NCI-H1930 (cell line): ENCODE results near the gene USP27X.

ENCODE experiments used
- DNase-seq, 2 experiments: peaks; one replicate each; lab custom pipeline; 2025; lab: John Stamatoyannopoulos, UW

Gene USP27X

DNA sequence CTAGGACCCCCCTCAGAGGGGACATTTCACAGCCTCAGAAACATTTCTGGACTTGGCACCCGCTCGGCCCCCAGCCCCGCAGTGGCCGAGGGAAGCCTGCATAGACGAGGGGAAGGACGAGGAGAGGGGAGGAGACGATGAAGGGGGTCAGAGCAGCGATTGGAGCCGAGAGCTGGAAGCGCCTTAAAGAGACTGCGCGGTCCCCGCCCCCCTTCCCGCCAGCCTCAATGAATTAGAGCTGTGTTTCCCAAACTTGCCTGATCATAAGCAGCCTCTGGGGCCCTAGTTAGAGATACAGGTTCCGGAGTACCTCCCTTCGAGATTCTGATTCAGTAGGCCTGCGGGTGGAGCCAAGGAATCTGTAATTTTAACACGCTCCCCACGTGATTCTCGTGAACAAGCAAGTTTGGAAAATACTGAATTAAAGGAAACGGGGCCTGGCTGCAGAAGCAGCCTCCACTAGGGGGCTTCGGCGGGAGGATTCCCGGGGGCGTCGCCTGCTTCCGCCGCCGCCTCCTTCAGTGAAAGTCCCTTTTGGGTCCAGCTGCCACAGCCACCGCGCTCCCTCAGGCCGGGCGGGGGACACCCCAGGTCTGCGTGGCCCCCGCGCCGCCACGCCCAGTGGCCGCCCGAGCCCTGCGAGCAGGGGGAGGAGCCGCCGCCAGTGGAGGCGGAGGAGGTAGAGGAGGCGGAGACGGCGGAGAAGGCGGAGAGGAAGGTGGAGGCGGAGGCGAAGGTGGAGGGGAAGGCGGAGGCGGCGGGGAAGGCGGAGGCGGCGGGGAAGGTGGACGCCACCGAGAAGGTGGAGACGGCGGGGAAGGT, at the start of gene USP27X:
USP27X (plus strand) TSS at position 651 of the 822 bp plus-strand sequence. CDS start 824 bp downstream, outside the sequence.
- DNase-seq = peak; percentile 75 to 76

GRCh38 chrX:49838374-49838773, 40.9 kb upstream of the USP27X start:
- no peak for DNase-seq

DNA sequence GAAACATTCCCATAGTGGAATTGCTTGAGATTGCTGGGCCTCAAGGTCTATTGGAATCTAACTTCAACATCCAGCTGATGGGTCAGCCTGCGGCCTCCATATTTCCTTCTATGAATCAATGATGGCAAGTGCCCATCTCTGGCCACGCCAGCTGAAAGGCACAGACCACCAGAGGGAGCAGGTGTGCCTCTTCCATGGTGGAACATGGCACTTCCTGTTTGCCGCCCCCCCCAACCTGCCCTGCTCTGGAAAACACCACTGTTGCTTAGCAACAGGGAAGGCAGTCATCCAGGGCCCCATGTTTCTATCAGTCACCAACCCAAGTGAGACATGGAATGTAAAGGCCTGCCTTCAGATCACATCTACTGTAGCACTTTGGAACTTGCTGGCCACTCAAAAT, 38.6 kb upstream of the USP27X start:
- peak; percentile 34 to 70 for DNase-seq

GRCh38 chrX:49842621-49843020, 36.7 kb upstream of the USP27X start:
- DNase-seq = no peak

GRCh38 chrX:49844611-49845010, 34.7 kb upstream of the USP27X start:
- DNase-seq = peak; percentile 19 to 56

DNA sequence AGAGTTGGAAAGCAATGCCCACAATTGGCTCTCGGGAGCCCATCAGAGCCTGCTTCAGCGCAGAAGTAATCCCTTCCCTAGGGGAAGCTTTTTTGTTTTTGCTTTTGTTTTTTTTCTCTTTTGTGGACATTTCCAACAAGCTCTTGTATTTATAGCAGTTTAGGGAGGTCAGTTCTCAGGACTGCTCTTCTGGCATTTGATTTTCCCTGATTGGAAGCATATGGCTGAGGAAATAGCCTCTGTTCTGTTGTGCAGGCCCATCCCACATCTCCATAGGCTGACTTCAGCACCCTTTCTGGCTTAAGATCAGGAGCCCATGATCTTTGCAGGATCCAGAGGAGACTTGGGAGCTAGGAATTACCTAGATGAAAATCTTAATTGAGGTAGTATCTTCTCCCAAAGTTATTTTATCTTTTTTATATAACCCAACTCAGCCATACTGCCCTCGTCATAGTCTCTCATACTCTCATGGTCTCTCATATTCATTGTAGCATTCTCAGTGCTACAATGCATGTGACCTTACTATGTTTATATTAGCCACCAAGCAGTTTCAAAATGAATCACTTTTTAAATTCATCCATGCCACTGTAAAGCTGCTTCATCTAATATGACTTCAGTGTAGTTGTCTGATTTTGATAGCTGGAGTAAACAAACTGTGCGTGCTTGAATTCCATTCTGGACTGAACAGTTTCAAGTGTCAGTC, 33.4 kb upstream of the USP27X start:
- DNase-seq = no peak

- no peak for DNase-seq
Observed at GRCh38 chrX:49846522-49846921, 32.8 kb upstream of the USP27X start.

- no peak for DNase-seq
Observed at GRCh38 chrX:49848275-49848674, 31.0 kb upstream of the USP27X start.

GRCh38 chrX:49850028-49850427, 29.3 kb upstream of the USP27X start:
- no peak for DNase-seq

DNA sequence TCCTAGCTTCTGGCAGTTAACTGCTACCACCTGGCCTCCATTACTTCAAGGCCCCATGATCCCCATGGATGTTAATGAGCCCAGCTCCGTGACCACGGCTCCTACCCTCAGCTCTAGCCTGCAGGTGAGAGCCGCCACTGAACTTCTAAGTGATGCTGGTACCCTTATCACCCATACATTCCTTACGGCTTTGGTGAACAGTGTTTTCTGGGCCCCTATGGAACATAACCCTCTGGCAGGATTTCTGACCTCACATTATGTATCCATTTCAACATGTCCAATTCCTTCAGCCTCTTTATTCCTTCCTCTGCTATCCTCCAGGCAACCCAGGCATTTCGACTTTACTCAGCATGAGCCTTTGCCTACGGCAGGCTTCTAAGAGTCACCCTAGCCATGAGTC, 25.6 kb upstream of the USP27X start:
- no peak for DNase-seq

- DNase-seq = no peak
Observed at GRCh38 chrX:49856819-49857218, 22.5 kb upstream of the USP27X start.

GRCh38 chrX:49858341-49858740, 20.9 kb upstream of the USP27X start:
- no peak for DNase-seq

DNA sequence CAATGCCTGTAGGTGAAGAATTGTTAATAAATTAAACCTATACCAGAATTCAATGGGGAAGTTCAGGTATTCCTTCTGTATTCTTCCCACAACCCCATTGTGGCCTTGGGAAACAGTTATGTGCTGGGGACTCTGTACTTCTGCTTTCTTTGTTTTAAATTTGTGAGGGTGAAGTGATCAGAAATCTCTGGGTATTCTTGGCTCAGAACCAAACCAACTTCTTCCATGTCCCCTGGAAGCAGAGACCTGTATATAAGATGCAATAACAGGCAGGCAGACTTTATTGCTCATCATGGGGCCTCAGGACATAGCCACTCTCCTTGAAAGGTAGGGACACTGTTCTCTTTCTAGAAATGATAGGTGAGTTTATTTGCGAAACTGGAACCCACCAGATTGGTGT, 19.8 kb upstream of the USP27X start:
- DNase-seq = no peak

- no peak for DNase-seq
Observed at GRCh38 chrX:49860867-49861535, 18.3 kb upstream of the USP27X start.

GRCh38 chrX:49862093-49862492, 17.2 kb upstream of the USP27X start:
- no peak for DNase-seq

DNA sequence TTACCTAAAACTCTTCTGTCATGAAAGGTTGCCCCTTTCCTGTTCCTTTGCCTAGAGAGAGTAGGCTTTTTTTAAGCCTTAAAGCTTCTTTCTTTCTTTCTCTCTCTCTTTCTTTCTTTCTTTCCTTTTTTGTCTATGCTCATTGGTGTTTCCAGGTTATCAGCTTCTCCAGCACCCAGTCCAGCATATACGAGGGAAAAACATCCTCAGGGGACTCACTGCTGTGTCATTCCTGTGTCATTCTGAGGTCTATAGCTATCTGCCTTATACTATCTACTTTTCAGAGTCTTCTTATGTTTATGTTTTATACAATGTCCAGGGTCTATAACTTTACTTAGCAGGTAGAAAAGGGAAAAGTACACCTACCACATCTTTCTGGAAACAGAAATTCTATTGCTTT, 10.5 kb upstream of the USP27X start:
- DNase-seq = no peak

GRCh38 chrX:49876750-49877149, 2.5 kb upstream of the USP27X start:
- peak; percentile 2 to 33 for DNase-seq

- DNase-seq = no peak
Observed at GRCh38 chrX:49877397-49878101, 1.7 kb upstream of the USP27X start.

DNA sequence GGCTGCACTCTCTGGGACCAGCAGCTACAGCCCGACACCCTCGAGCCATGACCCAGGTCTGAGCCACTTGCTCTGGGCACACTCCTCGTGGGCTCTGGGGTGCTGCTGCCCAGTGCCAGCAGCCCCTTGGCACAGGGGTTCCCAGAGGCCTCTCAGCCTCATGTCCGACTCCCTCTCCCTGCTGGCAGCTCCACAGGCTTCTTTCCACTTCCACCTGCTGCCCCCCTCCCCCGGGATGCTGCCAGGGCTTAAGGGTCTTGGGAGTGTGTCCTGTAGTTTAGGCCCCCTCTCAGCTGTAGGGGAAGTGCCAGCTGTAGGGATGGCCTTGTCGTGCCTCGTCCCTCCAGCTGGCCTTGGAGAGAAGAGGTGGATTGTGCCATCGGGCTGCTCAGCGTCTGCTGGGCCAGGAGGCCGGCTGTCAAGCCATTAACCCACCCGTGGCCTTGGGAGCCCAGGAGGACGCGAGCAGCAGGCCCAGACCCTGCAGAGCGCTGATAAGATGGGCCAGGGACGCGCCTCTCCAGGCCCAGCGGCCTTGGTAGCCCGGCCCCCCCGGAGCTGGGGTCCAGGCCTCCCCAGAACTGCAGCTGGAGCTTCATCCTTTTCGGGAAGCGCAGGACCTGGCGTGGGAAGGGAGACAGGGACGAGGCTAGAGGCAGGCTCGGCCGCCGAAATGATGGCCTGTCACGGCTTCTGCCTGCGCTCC, 1.0 kb upstream of the USP27X start:
- no peak for DNase-seq

- no peak for DNase-seq
Observed at GRCh38 chrX:49879656-49880277, 483 bp downstream of the USP27X start.

GRCh38 chrX:49880668-49881067, 1.4 kb downstream of the USP27X start:
- no peak for DNase-seq
